ENCODE measurements around the gene SCD. TPM values are rescaled to one million over a fixed set of nuclear protein-coding genes. Genes with fewer than 3 reads are reported as not detected.

Gene SCD
- total and polyA plus RNA-seq, 2 of the 13 experiments (the other 11 are each of a cell fraction or from before 2014, with no cell fraction given), result 492 to 512 TPM

GRCh38 chr10:100373298-100374199 lies 26.5 kb downstream of the SCD start (continued):
- TF ChIP-seq ZSCAN31 (CRISPR knock-in tag; IDR thresholded peaks at IDR 0.05; ENCODE audit: low read depth) (peak; percentile 78; the same call in 1 of the 2 replicates), ZNF432 (CRISPR knock-in tag; IDR thresholded peaks at IDR 0.05; ENCODE audit: borderline replicate concordance) (no peak), SMAD3 (CRISPR knock-in tag; IDR thresholded peaks at IDR 0.05) (peak; percentile 49), ZNF713 (CRISPR knock-in tag; IDR thresholded peaks at IDR 0.05) (no peak), JUNB (CRISPR knock-in tag; IDR thresholded peaks at IDR 0.05; ENCODE audit: borderline replicate concordance) (0 out of 2 replicates have a peak, but pooled peaks have one; percentile 6), NFIC (IDR thresholded peaks at IDR 0.05; ENCODE audit: low read length) (peak; percentile 71; the same call in 1 of the 2 replicates), PCBP1 (IDR thresholded peaks at IDR 0.05; ENCODE audit: borderline replicate concordance, low read depth, low read length) (peak; percentile 25; the same call in 1 of the 2 replicates), IKZF4 (CRISPR knock-in tag; IDR thresholded peaks at IDR 0.05; ENCODE audit: borderline replicate concordance, low read depth, not compliant biosample characterization) (no peak), ZNF251 (CRISPR knock-in tag; IDR thresholded peaks at IDR 0.05) (no peak), RBM22 (optimal IDR thresholded peaks at IDR 0.05; ENCODE audit: low read length) (peak; percentile 79), NCOR1 (IDR thresholded peaks at IDR 0.05; ENCODE audit: borderline replicate concordance, low read length) (peak; percentile 89; the same call in 1 of the 2 replicates), HDAC6 (IDR thresholded peaks at IDR 0.05; ENCODE audit: low read depth, low read length) (0 out of 2 replicates have a peak, but pooled peaks have one; percentile 76), ZNF674 (CRISPR knock-in tag; IDR thresholded peaks at IDR 0.05; ENCODE audit: low read depth) (0 out of 2 replicates have a peak, but pooled peaks have one; percentile 34), SNAPC2 (CRISPR knock-in tag; IDR thresholded peaks at IDR 0.05) (0 out of 2 replicates have a peak, but pooled peaks have one; percentile 74), HNRNPH1 (optimal IDR thresholded peaks at IDR 0.05; ENCODE audit: low read depth, low read length) (peak; percentile 64), AKNA (CRISPR knock-in tag; IDR thresholded peaks at IDR 0.05; ENCODE audit: borderline replicate concordance) (no peak), ZSCAN9 (CRISPR knock-in tag; IDR thresholded peaks at IDR 0.05; ENCODE audit: borderline replicate concordance) (peak; percentile 74; the same call in 1 of the 2 replicates)
- TF ChIP-seq, protein P1, sequence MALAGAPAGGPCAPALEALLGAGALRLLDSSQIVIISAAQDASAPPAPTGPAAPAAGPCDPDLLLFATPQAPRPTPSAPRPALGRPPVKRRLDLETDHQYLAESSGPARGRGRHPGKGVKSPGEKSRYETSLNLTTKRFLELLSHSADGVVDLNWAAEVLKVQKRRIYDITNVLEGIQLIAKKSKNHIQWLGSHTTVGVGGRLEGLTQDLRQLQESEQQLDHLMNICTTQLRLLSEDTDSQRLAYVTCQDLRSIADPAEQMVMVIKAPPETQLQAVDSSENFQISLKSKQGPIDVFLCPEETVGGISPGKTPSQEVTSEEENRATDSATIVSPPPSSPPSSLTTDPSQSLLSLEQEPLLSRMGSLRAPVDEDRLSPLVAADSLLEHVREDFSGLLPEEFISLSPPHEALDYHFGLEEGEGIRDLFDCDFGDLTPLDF (CRISPR knock-in tag; IDR thresholded peaks at IDR 0.05), result peak; percentile 79
- TF ChIP-seq, protein P2, sequence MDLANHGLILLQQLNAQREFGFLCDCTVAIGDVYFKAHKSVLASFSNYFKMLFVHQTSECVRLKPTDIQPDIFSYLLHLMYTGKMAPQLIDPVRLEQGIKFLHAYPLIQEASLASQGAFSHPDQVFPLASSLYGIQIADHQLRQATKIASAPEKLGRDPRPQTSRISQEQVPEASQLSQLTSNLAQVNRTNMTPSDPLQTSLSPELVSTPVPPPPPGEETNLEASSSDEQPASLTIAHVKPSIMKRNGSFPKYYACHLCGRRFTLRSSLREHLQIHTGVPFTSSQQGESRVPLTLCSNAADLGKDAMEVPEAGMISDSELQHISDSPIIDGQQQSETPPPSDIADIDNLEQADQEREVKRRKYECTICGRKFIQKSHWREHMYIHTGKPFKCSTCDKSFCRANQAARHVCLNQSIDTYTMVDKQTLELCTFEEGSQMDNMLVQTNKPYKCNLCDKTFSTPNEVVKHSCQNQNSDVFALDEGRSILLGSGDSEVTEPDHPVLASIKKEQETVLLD (CRISPR knock-in tag; IDR thresholded peaks at IDR 0.05; ENCODE audit: low read depth), result 0 out of 2 replicates have a peak, but pooled peaks have one; percentile 48
